ENCODE data around the gene SERP2. TPM values are rescaled to one million over a fixed set of nuclear protein-coding genes. Genes with fewer than 3 reads are reported as not detected.

SERP2 gene
- total and polyA plus RNA-seq, 2 donors from 2014 or later, result 9.7 to 11.0 TPM

DNA sequence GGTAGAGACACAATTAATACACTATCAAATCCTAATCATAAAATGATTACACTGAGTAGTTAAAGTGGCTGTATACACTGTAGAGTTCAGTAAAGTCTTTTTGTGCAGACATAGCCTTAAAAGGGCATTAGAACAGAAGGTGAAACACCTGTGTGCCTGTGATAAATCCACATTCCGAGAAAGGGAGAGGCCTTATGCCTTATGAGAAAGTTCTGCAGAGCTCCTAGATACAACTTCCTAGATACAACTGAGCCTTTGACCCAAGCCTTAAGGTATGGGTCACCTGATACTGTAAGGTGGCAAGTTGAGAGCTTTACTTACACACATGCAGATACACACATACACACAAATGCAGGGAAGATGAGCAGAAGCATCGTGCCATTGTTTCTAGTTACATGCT, 6.3 kb downstream of the SERP2 start:
- Histone ChIP-seq H3K27ac (ENCODE audit: low read depth in 2 of 2, low read length in 2 of 2) (no peak overlapping the region), H3K4me3 (ENCODE audit: low read length in 3 of 3) (no peak overlapping the region), H3K27me3 (ENCODE audit: control insufficient read depth, insufficient read depth, low read length) (no peaks in the 10 kb centered on the region), H3K36me3 (ENCODE audit: control insufficient read depth in 2 of 3, insufficient read depth in 3 of 3, low read length in 3 of 3) (peaks cover 0 to 2% (median 0%) of the 10 kb centered on the region in 3 donors), H3K4me1 (ENCODE audit: control insufficient read depth in 2 of 3, insufficient read depth in 2 of 3, low read depth in 1 of 3, low read length in 3 of 3) (no peaks in the 10 kb centered on the region), H3K9me3 (ENCODE audit: control insufficient read depth in 2 of 3, insufficient read depth in 1 of 3, low read length in 3 of 3) (no peaks in the 10 kb centered on the region), H3K9ac (ENCODE audit: low read length in 3 of 3) (no peak overlapping the region)
- FAIRE-seq, result no peak
- no peak for DNase-seq
- TF ChIP-seq, protein P1, sequence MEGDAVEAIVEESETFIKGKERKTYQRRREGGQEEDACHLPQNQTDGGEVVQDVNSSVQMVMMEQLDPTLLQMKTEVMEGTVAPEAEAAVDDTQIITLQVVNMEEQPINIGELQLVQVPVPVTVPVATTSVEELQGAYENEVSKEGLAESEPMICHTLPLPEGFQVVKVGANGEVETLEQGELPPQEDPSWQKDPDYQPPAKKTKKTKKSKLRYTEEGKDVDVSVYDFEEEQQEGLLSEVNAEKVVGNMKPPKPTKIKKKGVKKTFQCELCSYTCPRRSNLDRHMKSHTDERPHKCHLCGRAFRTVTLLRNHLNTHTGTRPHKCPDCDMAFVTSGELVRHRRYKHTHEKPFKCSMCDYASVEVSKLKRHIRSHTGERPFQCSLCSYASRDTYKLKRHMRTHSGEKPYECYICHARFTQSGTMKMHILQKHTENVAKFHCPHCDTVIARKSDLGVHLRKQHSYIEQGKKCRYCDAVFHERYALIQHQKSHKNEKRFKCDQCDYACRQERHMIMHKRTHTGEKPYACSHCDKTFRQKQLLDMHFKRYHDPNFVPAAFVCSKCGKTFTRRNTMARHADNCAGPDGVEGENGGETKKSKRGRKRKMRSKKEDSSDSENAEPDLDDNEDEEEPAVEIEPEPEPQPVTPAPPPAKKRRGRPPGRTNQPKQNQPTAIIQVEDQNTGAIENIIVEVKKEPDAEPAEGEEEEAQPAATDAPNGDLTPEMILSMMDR (IDR thresholded peaks at IDR 0.05; ENCODE audit: borderline replicate concordance, extremely low read depth, insufficient read depth), result no peak
- intact Hi-C loops (cut with DNase I), result no loop called here

DNA sequence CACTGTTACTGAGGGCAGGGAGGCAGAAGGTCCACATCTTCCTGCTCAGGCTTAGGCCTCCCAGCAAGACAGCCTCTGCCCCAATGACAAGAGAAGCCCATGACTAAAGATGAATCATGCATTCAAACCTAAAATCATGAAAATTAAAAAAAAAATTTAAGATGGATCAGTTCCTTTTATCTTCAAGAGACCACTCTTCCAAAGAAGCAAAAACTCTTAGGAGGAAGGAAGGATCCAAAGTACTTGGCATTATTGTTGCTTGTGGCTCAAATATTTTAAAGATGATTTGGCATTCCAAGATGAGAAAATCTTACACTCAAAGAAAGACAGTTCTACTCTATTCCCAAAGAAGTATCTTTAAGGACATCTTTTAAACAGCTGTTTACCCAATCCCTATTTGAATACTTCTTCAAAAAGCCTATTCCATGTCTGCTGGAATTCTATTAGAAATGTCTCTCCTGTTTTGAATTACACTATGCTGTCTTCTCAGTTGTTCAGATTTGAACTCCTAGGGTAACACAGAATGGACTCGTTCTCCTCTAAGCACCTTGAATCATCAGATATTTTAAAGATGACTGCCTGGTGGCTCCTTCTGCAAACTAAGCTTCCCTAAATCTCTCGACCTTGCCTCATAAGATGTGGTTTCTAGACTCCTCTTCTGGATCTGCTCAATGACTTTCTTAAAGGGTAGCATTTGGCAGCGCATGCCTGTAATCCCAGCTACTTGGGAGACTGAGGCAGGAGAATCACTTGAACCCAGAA, 7.0 kb downstream of the SERP2 start:
- FAIRE-seq, result no peak

DNA sequence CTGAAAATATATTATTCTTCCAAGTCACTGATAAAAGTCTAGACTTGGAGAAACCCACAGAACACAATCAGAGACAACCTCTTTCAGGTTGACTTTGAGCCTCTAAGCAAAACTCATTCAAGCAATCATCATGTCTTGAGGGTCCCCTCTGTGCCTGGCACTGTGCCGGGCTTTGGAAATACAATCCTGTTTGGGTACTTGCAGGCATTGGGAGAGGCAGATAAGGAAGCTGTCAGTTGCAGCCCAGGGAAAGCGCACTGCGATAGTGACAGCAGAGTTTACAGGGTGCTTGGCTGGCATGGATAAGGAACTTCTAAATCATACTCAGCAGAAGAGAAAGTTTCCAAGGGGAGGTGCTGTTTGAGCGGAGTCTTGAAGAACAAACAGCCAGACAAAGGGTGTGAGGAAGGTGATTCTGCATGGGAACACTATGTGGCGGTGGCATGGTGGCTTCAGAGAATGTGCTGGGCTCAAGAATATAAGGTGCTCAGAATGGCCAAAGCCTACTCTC, 9.1 kb downstream of the SERP2 start:
- Histone ChIP-seq H3K9me3 (ENCODE audit: control insufficient read depth in 2 of 3, insufficient read depth in 1 of 3, low read length in 3 of 3) (no peaks in the 10 kb centered on the region), H3K4me3 (ENCODE audit: low read length in 3 of 3) (no peak overlapping the region), H3K4me1 (ENCODE audit: control insufficient read depth in 2 of 3, insufficient read depth in 2 of 3, low read depth in 1 of 3, low read length in 3 of 3) (no peaks in the 10 kb centered on the region), H3K9ac (ENCODE audit: low read length in 3 of 3) (no peak overlapping the region), H3K36me3 (ENCODE audit: control insufficient read depth in 2 of 3, insufficient read depth in 3 of 3, low read length in 3 of 3) (peaks cover 0 to 2% (median 0%) of the 10 kb centered on the region in 3 donors), H3K27ac (ENCODE audit: low read depth in 2 of 2, low read length in 2 of 2) (no peak overlapping the region), H3K27me3 (ENCODE audit: control insufficient read depth, insufficient read depth, low read length) (no peaks in the 10 kb centered on the region)
- intact Hi-C loops (cut with DNase I), result no loop called here
- no peak for DNase-seq
- TF ChIP-seq, protein P1 (IDR thresholded peaks at IDR 0.05; ENCODE audit: borderline replicate concordance, extremely low read depth, insufficient read depth), result no peak
- no peak for FAIRE-seq

More for the DNA sequence above, 7.0 kb downstream of the SERP2 start:
- Histone ChIP-seq H3K4me3 (ENCODE audit: low read length in 3 of 3) (no peak overlapping the region), H3K27ac (ENCODE audit: low read depth in 2 of 2, low read length in 2 of 2) (no peak overlapping the region), H3K9ac (ENCODE audit: low read length in 3 of 3) (no peak overlapping the region), H3K4me1 (ENCODE audit: control insufficient read depth in 2 of 3, insufficient read depth in 2 of 3, low read depth in 1 of 3, low read length in 3 of 3) (no peaks in the 10 kb centered on the region), H3K27me3 (ENCODE audit: control insufficient read depth, insufficient read depth, low read length) (no peaks in the 10 kb centered on the region), H3K9me3 (ENCODE audit: control insufficient read depth in 2 of 3, insufficient read depth in 1 of 3, low read length in 3 of 3) (no peaks in the 10 kb centered on the region), H3K36me3 (ENCODE audit: control insufficient read depth in 2 of 3, insufficient read depth in 3 of 3, low read length in 3 of 3) (peaks cover 0 to 2% (median 0%) of the 10 kb centered on the region in 3 donors)
- intact Hi-C loops (cut with DNase I), result no loop called here
- no peak for DNase-seq
- TF ChIP-seq, protein P1 (IDR thresholded peaks at IDR 0.05; ENCODE audit: borderline replicate concordance, extremely low read depth, insufficient read depth), result no peak
